Psoas muscle (tissue), 8 donors: ENCODE results near the gene SLC22A13. TPM values are rescaled to one million over a fixed set of nuclear protein-coding genes. Genes with fewer than 3 reads are reported as not detected.
A peak's percentile ranks its signal among the peaks of the same experiment; 100 is the strongest.

ENCODE experiments used
- ATAC-seq, 4 donors: fragments of 200-7000 bp; cut with Tn5 transposase; one replicate each; pipeline ENCODE4 v1.9.1; 2020; ENCODE audit warnings: moderate library complexity in 3 of 4, mild to moderate bottlenecking in 2 of 4
- DNase-seq, 2 donors: peaks; one replicate each; pipeline ENCODE4 v3.0.0-alpha.2; 2020
- H3K27ac ChIP-seq: fragments of 200-600 bp; one replicate; pipeline ENCODE4 v1.8.0; 2022
- H3K27me3 ChIP-seq, 3 donors: fragments of 200-600 bp in 1 of 3; one replicate each; pipeline versions ENCODE4 v1.6.1 to v1.8.0; 2013 to 2022; ENCODE audit warnings: low read length in 2 of 3, mild to moderate bottlenecking in 2 of 3, moderate library complexity in 1 of 3; ENCODE audit not compliant: insufficient read depth in 3 of 3
- H3K36me3 ChIP-seq, 2 donors: fragments of 200-600 bp in 1 of 2; one replicate each; pipeline versions ENCODE4 v1.6.1 to v1.8.0; 2013 to 2022; ENCODE audit warnings: low read depth in 1 of 2, mild to moderate bottlenecking in 1 of 2, moderate library complexity in 1 of 2; ENCODE audit not compliant: insufficient read depth in 1 of 2
- H3K4me1 ChIP-seq: fragments of 200-600 bp; one replicate; pipeline ENCODE4 v1.8.0; 2022
- H3K4me3 ChIP-seq: fragments of 200-600 bp; one replicate; pipeline ENCODE4 v1.8.0; 2022; ENCODE audit warnings: mild to moderate bottlenecking
- H3K9me3 ChIP-seq: fragments of 200-600 bp; one replicate; pipeline ENCODE4 v1.8.0; 2022
- CTCF ChIP-seq: fragments of 200-600 bp; IDR thresholded peaks from one replicate; pipeline ENCODE4 v1.8.0; 2022; ENCODE audit warnings: antibody characterized with exemption
- WGBS, 3 donors: extraction: QIAGEN DNeasy Blood & Tissue Kit; methylation state at CpG; one replicate each; pipeline versions ENCODE4 v1.1.6 to v1.1.7; 2013; 5-methylcytosine and 5-hydroxymethylcytosine counted together
- intact Hi-C, 2 donors: fragments of 100-400 bp; cut with DNase I; formaldehyde crosslinking; loops; one replicate each; pipeline versions ENCODE4 v1.11.0 to v1.14.2; 2022
- polyA plus RNA-seq, 3 donors: library from polyadenylated mRNA; stranded (reverse); fragments of 200-250 nt; gene quantifications; one replicate each; pipeline ENCODE4 v1.2.3, GENCODE V29; 2013
- total RNA-seq, 4 donors: library from RNA; stranded (reverse); fragmentation: NEBNext Ultra II Directional in 2 of 4; extraction: Animal tissue kit (Norgen Biotek cat#: 25700) in 2 of 4; gene quantifications; one replicate each; pipeline versions ENCODE4 v1.2.1 to v1.2.4, GENCODE V29; 2021 to 2023
- donor health status: healthy with polysubstance abuse.
- donor health status: DM: no; HTN: no; CAD: no; lungs with moderate emphysema.
- donor health status: Bipolar disorder and iron deficiency.
- donor health status: healthy.
- donor health status: DM: yes; HTN: yes; CAD: no.
- donor health status: DM: no; HTN: no; CAD: no.
- donor health status: DM: no; HTN: no; CAD: no.
- donor health status: DM: yes; HTN: yes; CAD: no.

SLC22A13 gene
- total and polyA plus RNA-seq, 7 donors, result 0.11 to 0.64 (median 0.29) TPM

DNA sequence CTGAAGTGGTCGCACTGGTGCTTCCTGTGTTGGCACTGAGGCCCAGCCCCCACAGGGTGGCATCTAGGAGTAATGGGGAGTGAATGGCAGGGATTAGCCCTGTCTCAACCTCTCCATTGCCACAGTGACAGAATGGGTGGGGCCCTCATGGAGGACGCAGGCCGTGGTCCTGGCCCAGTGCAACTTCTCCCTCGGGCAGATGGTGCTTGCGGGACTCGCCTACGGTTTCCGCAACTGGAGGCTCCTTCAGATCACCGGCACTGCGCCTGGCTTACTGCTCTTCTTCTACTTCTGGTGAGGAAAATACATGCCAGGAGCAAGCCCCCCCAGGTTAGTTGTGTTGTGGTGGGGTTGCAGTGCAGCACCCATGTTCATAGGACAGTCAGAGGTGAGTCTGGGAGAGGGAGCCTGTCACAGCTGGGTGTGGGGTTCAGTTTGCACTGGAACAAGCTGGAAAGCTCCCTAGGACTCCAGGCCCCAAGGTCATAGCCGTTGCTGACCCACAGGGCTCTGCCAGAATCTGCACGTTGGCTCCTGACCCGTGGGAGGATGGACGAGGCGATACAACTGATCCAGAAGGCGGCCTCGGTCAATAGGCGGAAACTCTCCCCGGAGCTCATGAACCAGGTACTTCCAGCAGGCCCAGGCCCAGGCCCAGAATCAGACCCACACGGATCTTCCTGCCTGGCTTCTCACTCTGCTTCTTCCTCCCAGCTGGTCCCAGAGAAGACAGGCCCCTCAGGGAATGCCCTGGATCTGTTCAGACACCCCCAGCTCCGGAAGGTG is 9.4 kb downstream of the SLC22A13 start:
- Histone ChIP-seq H3K36me3 (peaks cover 0 to 25% of the 10 kb centered on the region in 2 donors), H3K27me3 (no peaks in the 10 kb centered on the region), H3K4me1 (no peaks in the 10 kb centered on the region), H3K9me3 (no peaks in the 10 kb centered on the region), H3K27ac (no peak overlapping the region), H3K4me3 (no peak overlapping the region)
- intact Hi-C loops, result no loop called here
- TF ChIP-seq CTCF, result no peak
- 92 to 94% (median 93%) methylated on average over 21 of the region's 21 CpGs for WGBS, 3 donors
- ATAC-seq (no peak), DNase-seq (no peak)

GRCh38 chr3:38275658-38276057 is 10.0 kb downstream of the SLC22A13 start:
- no peaks in the 10 kb centered on the region for H3K27me3 ChIP-seq
- H3K4me3 ChIP-seq, result no peak overlapping the region
- intact Hi-C loops, result no loop called here
- DNase-seq, result no peak
- no peaks in the 10 kb centered on the region for H3K9me3 ChIP-seq
- TF ChIP-seq CTCF, result no peak
- ATAC-seq, result peak in 1 of 4 donors; percentile 18
- peaks cover 0 to 25% of the 10 kb centered on the region in 2 donors for H3K36me3 ChIP-seq
- H3K27ac ChIP-seq, result no peak overlapping the region
- WGBS, 3 donors, result 93 to 95% (median 93%) methylated on average over 8 of the region's 8 CpGs
- H3K4me1 ChIP-seq, result no peaks in the 10 kb centered on the region

- 89 to 94% (median 89%) methylated on average over 11 to 13 of the region's 13 CpGs for WGBS, 3 donors
- DNase-seq (no peak), ATAC-seq (no peak)
- H3K4me3 ChIP-seq, result no peak overlapping the region
- intact Hi-C loops, result no loop called here
- H3K9me3 ChIP-seq, result no peaks in the 10 kb centered on the region
- no peak overlapping the region for H3K27ac ChIP-seq
- no peak for TF ChIP-seq CTCF
- no peaks in the 10 kb centered on the region for H3K4me1 ChIP-seq
- peaks cover 0 to 25% of the 10 kb centered on the region in 2 donors for H3K36me3 ChIP-seq
- H3K27me3 ChIP-seq, result no peaks in the 10 kb centered on the region
Measured at GRCh38 chr3:38276081-38276916, 10.7 kb downstream of the SLC22A13 start.

DNA sequence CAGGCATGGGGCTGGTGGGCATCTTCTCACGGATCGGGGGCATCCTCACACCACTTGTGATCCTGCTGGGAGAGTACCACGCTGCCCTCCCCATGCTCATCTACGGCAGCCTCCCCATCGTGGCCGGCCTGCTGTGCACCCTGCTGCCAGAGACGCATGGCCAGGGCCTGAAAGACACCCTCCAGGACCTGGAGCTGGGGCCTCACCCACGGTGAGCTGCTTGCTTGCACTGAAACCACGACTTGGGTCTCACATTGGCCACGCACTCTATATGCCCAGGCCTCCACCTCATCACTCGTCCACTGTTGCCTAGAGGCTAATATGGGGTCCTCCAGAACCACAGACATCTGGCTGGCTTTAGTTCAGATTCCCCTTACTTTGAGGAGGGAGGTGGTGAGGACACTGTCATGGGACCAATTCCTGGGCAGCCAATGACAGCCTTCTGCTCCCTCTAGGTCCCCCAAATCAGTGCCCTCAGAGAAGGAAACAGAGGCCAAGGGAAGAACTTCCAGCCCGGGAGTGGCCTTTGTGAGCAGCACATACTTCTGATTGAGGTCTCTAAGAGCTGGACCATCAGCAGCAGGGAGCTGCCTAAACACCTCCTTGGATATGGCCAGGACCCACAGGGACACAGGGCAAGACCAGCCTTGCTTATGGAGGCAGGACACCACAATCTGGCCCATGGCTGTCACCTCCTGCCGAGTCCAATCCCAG is 11.5 kb downstream of the SLC22A13 start:
- WGBS, 3 donors, result 92 to 96% (median 94%) methylated on average over 13 of the region's 13 CpGs
- no peak overlapping the region for H3K4me3 ChIP-seq
- H3K27ac ChIP-seq, result no peak overlapping the region
- H3K36me3 ChIP-seq, result peaks cover 0 to 25% of the 10 kb centered on the region in 2 donors
- intact Hi-C loops, result no loop called here
- DNase-seq (no peak), ATAC-seq (no peak)
- no peak for TF ChIP-seq CTCF
- no peaks in the 10 kb centered on the region for H3K27me3 ChIP-seq
- no peaks in the 10 kb centered on the region for H3K9me3 ChIP-seq
- no peaks in the 10 kb centered on the region for H3K4me1 ChIP-seq
